MG63 (cell line): ENCODE results near the gene ALDH16A1. TPM values are rescaled to one million over a fixed set of nuclear protein-coding genes. Genes with fewer than 3 reads are reported as not detected.

Source experiments
- DNase-seq: peaks from one replicate; pipeline ENCODE4 v3.0.0-alpha.2; 2020
- H3K27me3 ChIP-seq: fragments of 250-450 bp; sonication (Bioruptor Pico); 2 replicates; pipeline ENCODE4 v1.5.1; 2020; ENCODE audit warnings: mild to moderate bottlenecking, moderate library complexity
- H3K36me3 ChIP-seq: fragments of 250-450 bp; sonication (Bioruptor Pico); 2 replicates; pipeline ENCODE4 v1.5.1; 2020; ENCODE audit warnings: mild to moderate bottlenecking, moderate library complexity
- H3K4me3 ChIP-seq: fragments of 250-450 bp; sonication (Bioruptor Pico); 2 replicates; pipeline ENCODE4 v1.5.1; 2020; ENCODE audit warnings: mild to moderate bottlenecking, moderate library complexity
- H3K9me3 ChIP-seq: fragments of 250-450 bp; sonication (Bioruptor Pico); 2 replicates; pipeline ENCODE4 v1.5.1; 2020; ENCODE audit warnings: mild to moderate bottlenecking, moderate library complexity
- total RNA-seq: library from RNA; depleted of rRNA; stranded (reverse); fragments of >200 nt; shearing (Covaris generic); gene quantifications from 2 replicates; pipeline ENCODE4 v1.2.3, GENCODE V29; 2014; ENCODE audit warnings: low replicate concordance; rRNA removed

ALDH16A1 gene
- total RNA-seq, 1 experiment from 2014 or later: 86.4 TPM

DNA sequence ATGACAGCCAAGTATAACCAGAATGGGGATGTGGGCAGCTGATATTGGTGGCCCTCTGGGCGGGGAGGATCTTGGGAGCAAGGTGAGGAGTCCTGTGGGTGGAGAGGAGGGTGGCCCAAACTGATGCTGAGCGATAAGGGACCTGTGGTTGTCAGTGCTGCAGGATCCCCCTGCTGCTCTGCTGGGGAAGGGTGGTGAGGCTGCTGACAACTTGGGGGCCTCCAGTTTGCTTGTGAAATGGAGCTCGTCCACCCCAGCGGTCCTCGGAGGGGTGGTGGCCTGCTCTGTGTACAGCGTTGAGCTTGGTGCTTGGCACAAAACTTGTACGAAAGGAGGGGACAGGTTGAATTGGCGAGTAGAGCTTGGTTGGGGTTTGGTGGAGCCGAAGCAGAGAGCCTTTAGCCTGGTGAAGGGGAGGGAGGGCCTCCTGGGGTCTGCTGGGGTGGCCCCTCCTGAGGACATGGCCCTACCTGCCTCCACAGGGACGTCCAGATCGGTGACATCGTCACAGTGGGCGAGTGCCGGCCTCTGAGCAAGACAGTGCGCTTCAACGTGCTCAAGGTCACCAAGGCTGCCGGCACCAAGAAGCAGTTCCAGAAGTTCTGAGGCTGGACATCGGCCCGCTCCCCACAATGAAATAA is 46.1 kb downstream of the ALDH16A1 start:
- no peak for DNase-seq
- Histone ChIP-seq H3K27me3 (no peaks in the 10 kb centered on the region), H3K4me3 (peak overlapping the region; percentile 90; the same call in 1 of the 2 replicates), H3K9me3 (no peaks in the 10 kb centered on the region), H3K36me3 (peaks cover 40% of the 10 kb centered on the region)

DNA sequence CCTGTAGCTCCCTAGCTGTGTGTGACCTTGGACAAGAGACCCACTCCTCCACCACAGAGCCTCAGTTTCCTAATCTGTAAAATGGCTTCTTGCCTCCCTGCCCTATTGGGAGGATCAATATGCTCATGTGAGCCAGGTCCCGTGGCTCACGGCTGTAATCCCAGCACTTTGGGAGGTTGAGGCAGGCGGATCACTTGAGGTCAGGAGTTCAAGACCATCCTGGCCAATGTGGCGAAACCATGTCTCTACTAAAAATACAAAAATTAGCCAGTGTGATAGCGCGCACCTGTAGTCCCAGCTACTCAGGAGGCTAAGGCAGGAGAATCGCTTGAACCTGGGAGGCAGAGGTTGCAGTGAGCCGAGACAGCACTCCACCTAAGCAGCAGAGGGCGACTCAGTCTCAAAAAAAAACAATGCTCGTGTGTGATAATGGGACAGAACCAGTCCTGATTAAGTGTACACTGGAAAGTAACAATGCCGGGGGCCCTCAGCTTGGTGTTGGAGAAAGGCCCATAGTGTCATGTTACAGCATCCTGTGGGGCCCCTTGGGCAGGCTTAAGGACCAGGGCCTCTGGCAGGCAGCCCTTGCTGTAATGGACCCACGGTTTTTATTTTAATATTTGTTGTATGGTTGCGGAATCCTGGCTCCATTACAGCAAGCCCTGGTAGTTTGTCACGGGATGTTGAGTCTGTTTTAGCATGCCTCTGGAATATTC is 50.0 kb downstream of the ALDH16A1 start:
- no peaks in the 10 kb centered on the region for H3K27me3 ChIP-seq
- peak; percentile 57 for DNase-seq
- H3K9me3 ChIP-seq: no peaks in the 10 kb centered on the region
- H3K36me3 ChIP-seq: peaks cover 23% of the 10 kb centered on the region
- no peak overlapping the region for H3K4me3 ChIP-seq

DNA sequence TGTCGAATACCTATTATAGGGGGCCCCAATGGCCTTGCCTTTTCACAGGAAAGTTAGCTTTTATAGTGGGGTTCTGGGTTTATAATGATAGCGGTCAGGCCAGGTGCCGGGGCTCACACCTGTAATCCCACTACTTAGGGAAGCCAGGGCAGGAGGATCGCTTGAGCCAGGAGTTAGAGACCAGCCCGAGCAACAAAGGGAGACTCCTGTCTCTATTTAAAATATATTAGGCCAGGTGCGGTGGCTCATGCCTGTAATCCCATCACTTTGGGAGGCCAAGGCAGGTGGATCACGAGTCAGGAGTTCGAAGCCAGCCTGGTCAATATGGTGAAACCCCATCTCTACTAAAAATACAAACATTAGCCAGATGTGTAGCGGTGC is 50.5 kb downstream of the ALDH16A1 start:
- peaks cover 17% of the 10 kb centered on the region for H3K36me3 ChIP-seq
- no peak for DNase-seq
- H3K4me3 ChIP-seq: no peak overlapping the region
- H3K9me3 ChIP-seq: no peaks in the 10 kb centered on the region
- no peaks in the 10 kb centered on the region for H3K27me3 ChIP-seq

DNA sequence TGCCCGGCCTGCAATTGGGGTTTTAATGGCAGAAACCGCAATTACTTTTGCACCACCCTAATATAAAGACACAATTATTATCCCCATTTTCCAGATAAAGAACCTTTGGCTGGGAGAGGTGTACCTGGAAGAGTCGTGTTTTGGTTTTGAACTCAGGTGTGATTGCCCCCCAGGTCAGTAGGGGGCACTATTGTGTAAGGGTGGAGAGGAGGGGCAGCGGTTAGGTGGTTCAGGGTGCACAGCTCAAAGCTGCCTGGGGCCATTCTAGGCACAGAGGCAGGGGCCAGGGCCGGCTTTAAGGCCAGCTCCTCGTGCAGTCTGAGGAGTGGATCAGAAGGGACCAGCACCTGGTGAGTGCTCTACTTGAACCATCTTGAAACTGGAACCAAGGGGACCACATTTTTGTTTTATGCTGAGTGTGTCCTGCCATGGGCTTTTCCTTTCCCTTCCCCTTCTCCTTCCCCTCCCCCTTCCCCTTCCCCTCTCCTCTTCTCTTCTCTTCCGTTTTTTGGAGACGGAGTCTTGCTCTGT is 53.6 kb downstream of the ALDH16A1 start:
- no peak overlapping the region for H3K4me3 ChIP-seq
- no peaks in the 10 kb centered on the region for H3K9me3 ChIP-seq
- no peaks in the 10 kb centered on the region for H3K27me3 ChIP-seq
- H3K36me3 ChIP-seq: no peaks in the 10 kb centered on the region
- no peak for DNase-seq

GRCh38 chr19:49507803-49508494 is 54.9 kb downstream of the ALDH16A1 start:
- Histone ChIP-seq H3K9me3 (no peaks in the 10 kb centered on the region), H3K4me3 (no peak overlapping the region), H3K36me3 (no peaks in the 10 kb centered on the region), H3K27me3 (no peaks in the 10 kb centered on the region)
- no peak for DNase-seq

DNA sequence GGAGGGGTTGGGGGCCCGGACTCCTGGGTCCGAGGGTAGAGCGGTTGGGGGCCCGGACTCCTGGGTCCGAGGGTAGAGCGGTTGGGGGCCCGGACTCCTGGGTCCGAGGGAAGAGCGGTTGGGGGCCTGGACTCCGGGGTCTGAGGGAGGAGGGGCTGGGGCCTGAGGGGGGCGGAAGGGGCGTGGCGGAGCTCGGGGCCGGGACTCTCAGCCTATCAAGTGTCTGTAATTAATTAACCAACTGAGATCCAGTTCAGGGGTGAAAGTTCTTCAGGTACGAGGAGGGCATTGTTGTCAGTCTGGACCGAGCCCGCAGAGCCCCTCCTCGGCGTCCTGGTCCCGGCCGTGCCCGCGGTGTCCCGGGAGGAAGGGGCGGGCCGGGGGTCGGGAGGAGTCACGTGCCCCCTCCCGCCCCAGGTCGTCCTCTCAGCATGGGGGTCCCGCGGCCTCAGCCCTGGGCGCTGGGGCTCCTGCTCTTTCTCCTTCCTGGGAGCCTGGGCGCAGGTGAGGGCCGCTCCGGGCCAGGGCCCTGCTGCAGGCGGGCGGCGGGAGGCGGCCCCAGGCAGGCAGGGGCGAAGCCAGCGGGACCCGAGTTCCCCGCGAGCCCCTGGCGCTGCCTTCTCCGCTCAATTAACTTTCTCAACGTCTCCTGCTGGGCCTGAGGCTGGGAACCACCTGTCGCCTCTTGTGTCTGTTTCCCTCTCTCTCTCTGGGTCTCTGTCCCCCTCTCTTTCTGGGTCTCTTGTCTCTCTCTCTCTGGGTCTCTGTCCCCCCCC is 60.1 kb downstream of the ALDH16A1 start:
- Histone ChIP-seq H3K27me3 (no peaks in the 10 kb centered on the region), H3K4me3 (peak overlapping the region; percentile 49), H3K36me3 (no peaks in the 10 kb centered on the region), H3K9me3 (no peaks in the 10 kb centered on the region)
- DNase-seq: no peak

- H3K9me3 ChIP-seq: no peaks in the 10 kb centered on the region
- no peak overlapping the region for H3K4me3 ChIP-seq
- H3K36me3 ChIP-seq: no peaks in the 10 kb centered on the region
- no peaks in the 10 kb centered on the region for H3K27me3 ChIP-seq
- DNase-seq: no peak
Observed at GRCh38 chr19:49513746-49514118, 60.7 kb downstream of the ALDH16A1 start.

GRCh38 chr19:49514151-49514550 is 61.1 kb downstream of the ALDH16A1 start:
- no peak overlapping the region for H3K4me3 ChIP-seq
- no peaks in the 10 kb centered on the region for H3K27me3 ChIP-seq
- no peak for DNase-seq
- no peaks in the 10 kb centered on the region for H3K9me3 ChIP-seq
- H3K36me3 ChIP-seq: no peaks in the 10 kb centered on the region

DNA sequence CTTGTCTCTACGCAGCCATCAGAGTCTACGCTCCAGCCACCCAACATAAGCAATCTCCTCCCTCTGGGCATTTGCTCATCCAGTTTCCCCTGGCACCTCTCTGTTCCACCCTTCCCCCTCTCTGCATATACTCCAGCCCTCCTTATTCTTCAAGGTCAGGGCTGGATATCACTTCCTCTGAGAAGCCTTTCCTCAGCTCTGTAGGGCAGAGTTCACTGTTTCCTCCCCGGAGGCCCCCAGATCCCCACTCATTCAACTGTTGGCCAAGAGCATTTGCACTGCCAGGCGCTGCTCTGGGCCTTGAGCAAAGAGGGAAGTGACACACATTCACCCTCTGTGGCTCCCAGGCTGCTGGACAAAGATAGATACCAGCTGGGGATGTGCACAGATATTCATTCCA is 62.7 kb downstream of the ALDH16A1 start:
- Histone ChIP-seq H3K36me3 (no peaks in the 10 kb centered on the region), H3K9me3 (no peaks in the 10 kb centered on the region), H3K4me3 (no peak overlapping the region), H3K27me3 (no peaks in the 10 kb centered on the region)
- no peak for DNase-seq

- no peaks in the 10 kb centered on the region for H3K27me3 ChIP-seq
- H3K9me3 ChIP-seq: no peaks in the 10 kb centered on the region
- no peak overlapping the region for H3K4me3 ChIP-seq
- no peak for DNase-seq
- H3K36me3 ChIP-seq: no peaks in the 10 kb centered on the region
Observed at GRCh38 chr19:49518033-49518432, 65.0 kb downstream of the ALDH16A1 start.

Other genes starting within 250 kb of the ALDH16A1 start
- not detected in 2 replicates for gene SLC6A16, start 128.0 kb upstream of the ALDH16A1 start, total RNA-seq
- gene CD37, start 117.8 kb upstream of the ALDH16A1 start, total RNA-seq: not detected in 2 replicates
- 13.5 and 14.6 TPM in 2 replicates for gene TEAD2, start 90.8 kb upstream of the ALDH16A1 start, total RNA-seq
- not detected in 2 replicates for gene DKKL1, start 89.3 kb upstream of the ALDH16A1 start, total RNA-seq
- gene KASH5, start 65.0 kb upstream of the ALDH16A1 start, total RNA-seq: not detected in 2 replicates
- gene PTH2, start 29.8 kb upstream of the ALDH16A1 start, total RNA-seq: not detected in 2 replicates
- gene GFY, start 27.8 kb upstream of the ALDH16A1 start, total RNA-seq: not detected in 2 replicates
- not detected in 2 replicates for gene SLC17A7, start 11.7 kb upstream of the ALDH16A1 start, total RNA-seq
- 121 and 144 TPM in 2 replicates for gene PIH1D1, start 1.4 kb upstream of the ALDH16A1 start, total RNA-seq
- 0.25 and 5.0 TPM in 2 replicates for gene FLT3LG, start 21.0 kb downstream of the ALDH16A1 start, total RNA-seq
- gene RPL13A, start 34.4 kb downstream of the ALDH16A1 start, total RNA-seq: 1,730 and 3,823 TPM in 2 replicates
- gene RPS11, start 43.2 kb downstream of the ALDH16A1 start, total RNA-seq: 2,408 and 3,564 TPM in 2 replicates
- gene FCGRT, start 59.4 kb downstream of the ALDH16A1 start, total RNA-seq: 29.6 and 58.0 TPM in 2 replicates
- gene RCN3, start 74.8 kb downstream of the ALDH16A1 start, total RNA-seq: 131 and 183 TPM in 2 replicates
- gene NOSIP, start 127.3 kb downstream of the ALDH16A1 start, total RNA-seq: 46.1 and 109 TPM in 2 replicates
- gene PRRG2, start 128.1 kb downstream of the ALDH16A1 start, total RNA-seq: 0.20 TPM in 1 of 2 replicates, not detected in the other
- gene PRR12, start 138.0 kb downstream of the ALDH16A1 start, total RNA-seq: 1.2 and 1.8 TPM in 2 replicates
- gene RRAS, start 186.9 kb downstream of the ALDH16A1 start, total RNA-seq: 66.4 and 72.7 TPM in 2 replicates
- 13.4 and 22.7 TPM in 2 replicates for gene SCAF1, start 189.0 kb downstream of the ALDH16A1 start, total RNA-seq
- gene IRF3, start 212.6 kb downstream of the ALDH16A1 start, total RNA-seq: 64.1 and 104 TPM in 2 replicates
- gene BCL2L12, start 212.7 kb downstream of the ALDH16A1 start, total RNA-seq: 3.0 TPM in 1 of 2 replicates, not detected in the other
- 705 and 777 TPM in 2 replicates for gene PRMT1, start 224.0 kb downstream of the ALDH16A1 start, total RNA-seq
- gene ADM5, start 236.4 kb downstream of the ALDH16A1 start, total RNA-seq: 0.33 and 1.4 TPM in 2 replicates
- gene CPT1C, start 237.9 kb downstream of the ALDH16A1 start, total RNA-seq: not detected in 2 replicates